Upper lobe of left lung (tissue), 6 donors: ENCODE results near the gene ELANE. TPM values are rescaled to one million over a fixed set of nuclear protein-coding genes. Genes with fewer than 3 reads are reported as not detected.
A peak's percentile ranks its signal among the peaks of the same experiment; 100 is the strongest.

Source experiments
- ATAC-seq, 2 donors: fragments of 200-7000 bp; cut with Tn5 transposase; one replicate each; pipeline ENCODE4 v1.9.1; 2022; ENCODE audit warnings: mild to moderate bottlenecking in 2 of 2, moderate library complexity in 2 of 2; ENCODE audit not compliant: low FRiP score in 2 of 2
- DNase-seq, 2 donors: peaks; one replicate each; pipeline ENCODE4 v3.0.0-alpha.2; 2019 to 2020
- H3K27ac ChIP-seq, 4 donors: fragments of 200-600 bp; sonication (generic); one replicate each; pipeline ENCODE4 v1.5.1; 2016 to 2019
- H3K27me3 ChIP-seq, 4 donors: fragments of 200-600 bp; sonication (generic); one replicate each; pipeline ENCODE4 v1.5.1; 2017 to 2019
- H3K36me3 ChIP-seq, 4 donors: fragments of 200-600 bp; sonication (generic); one replicate each; pipeline ENCODE4 v1.5.1; 2016 to 2019
- H3K4me1 ChIP-seq, 4 donors: fragments of 200-600 bp; sonication (generic); one replicate each; pipeline ENCODE4 v1.5.1; 2018 to 2019
- H3K4me3 ChIP-seq, 4 donors: fragments of 200-600 bp; sonication (generic); one replicate each; pipeline ENCODE4 v1.5.1; 2017 to 2019; ENCODE audit warnings: mild to moderate bottlenecking in 2 of 4, moderate library complexity in 1 of 4
- H3K9me3 ChIP-seq, 4 donors: fragments of 200-600 bp; sonication (generic); one replicate each; pipeline ENCODE4 v1.5.1; 2018 to 2019
- CTCF ChIP-seq, 6 experiments: fragments of 450-650 bp in 4 of 6; fragments of 200-600 bp in 2 of 6; sonication (generic) in 2 of 6; IDR thresholded peaks; one replicate each; pipeline ENCODE4 v1.5.1; 2016 to 2019; ENCODE audit warnings: antibody characterized with exemption in 6 of 6
- EP300 ChIP-seq, 4 donors: sonication (generic); formaldehyde crosslinking; IDR thresholded peaks; one replicate each; pipeline ENCODE4 v1.5.1; 2017; ENCODE audit warnings: antibody characterized with exemption in 4 of 4, control low read depth in 2 of 4
- POLR2A ChIP-seq, 4 donors: fragments of 450-650 bp; IDR thresholded peaks; one replicate each; pipeline ENCODE4 v1.5.1; 2016 to 2017; ENCODE audit warnings: antibody characterized with exemption in 4 of 4, mild to moderate bottlenecking in 2 of 4
- POLR2AphosphoS5 ChIP-seq, 2 donors: sonication (generic); formaldehyde crosslinking; IDR thresholded peaks; one replicate each; pipeline ENCODE4 v1.5.1; 2017; ENCODE audit warnings: antibody characterized with exemption in 2 of 2
- WGBS, 2 donors: methylation state at CpG; one replicate each; pipeline ENCODE4 v1.1.5; 2017 to 2018; 5-methylcytosine and 5-hydroxymethylcytosine counted together
- total RNA-seq, 6 donors: library from RNA; depleted of rRNA in 4 of 6; stranded (reverse); fragments of >200 nt in 4 of 6; gene quantifications; one replicate each; pipeline versions ENCODE4 v1.1.0 to v1.2.1, GENCODE V29; 2016 to 2021
- donor health status: DM: no; HTN: no; CAD: no; lungs with moderate emphysema.
- donor health status: DM: no; HTN: yes; CAD: no; lungs with severe emphysema.

Gene ELANE
- 10 to 100 TPM in 1 of 6 donors, 1 to 10 TPM in 2, under 1 TPM in 2, not detected in 1; 0.69 to 11.9 (median 1.3) TPM for total RNA-seq

GRCh38 chr19:852136-853013, at the start of gene ELANE:
Gene ELANE, plus strand, starts transcription at chr19:852303. Its CDS starts 26 bp downstream, at chr19:852329.
- Histone ChIP-seq H3K27me3 (peaks cover 0 to 15% (median 8%) of the 10 kb centered on the region in 4 donors), H3K9me3 (no peaks in the 10 kb centered on the region), H3K4me3 (peak within 1 kb of the TSS in 3 of 4 donors; percentile 7 to 19 (median 10)), H3K27ac (peak within 1 kb of the TSS; percentile 68 to 79 (median 76)), H3K36me3 (no peaks in the 10 kb centered on the region), H3K4me1 (peaks cover 9 to 29% (median 18%) of the 10 kb centered on the region in 4 donors)
- TF ChIP-seq EP300 (IDR thresholded peaks at IDR 0.05): no peak
- no peak for TF ChIP-seq CTCF (IDR thresholded peaks at IDR 0.05)
- no peak for TF ChIP-seq POLR2A (IDR thresholded peaks at IDR 0.05)
- TF ChIP-seq POLR2AphosphoS5 (IDR thresholded peaks at IDR 0.05): no peak
- no peak for ATAC-seq
- 56 to 62% methylated on average over 17 to 39 of the region's 55 CpGs for WGBS, 2 donors
- DNase-seq: peak in 1 of 2 donors; percentile 85

GRCh38 chr19:802498-803098, 49.5 kb upstream of the ELANE start:
- H3K36me3 ChIP-seq: peaks cover 41 to 89% (median 62%) of the 10 kb centered on the region in 4 donors
- H3K27me3 ChIP-seq: no peaks in the 10 kb centered on the region
- ATAC-seq (no peak), DNase-seq (no peak)
- H3K9me3 ChIP-seq: no peaks in the 10 kb centered on the region
- H3K4me3 ChIP-seq: peak overlapping the region in 1 of 4 donors; percentile 88
- no peak for TF ChIP-seq POLR2A (IDR thresholded peaks at IDR 0.05)
- H3K27ac ChIP-seq: peak overlapping the region; percentile 39 to 100 (median 97)
- peaks cover 47 to 68% (median 56%) of the 10 kb centered on the region in 4 donors for H3K4me1 ChIP-seq
- WGBS, 2 donors: 37 to 55% methylated on average over 25 to 28 of the region's 28 CpGs

- peaks cover 47 to 70% (median 55%) of the 10 kb centered on the region in 4 donors for H3K4me1 ChIP-seq
Observed at GRCh38 chr19:803099-803561, 49.0 kb upstream of the ELANE start.

GRCh38 chr19:803686-804418, 48.3 kb upstream of the ELANE start:
- WGBS, 2 donors: 84 to 85% methylated on average over 16 to 30 of the region's 31 CpGs
- TF ChIP-seq POLR2AphosphoS5 (IDR thresholded peaks at IDR 0.05) (no peak), CTCF (IDR thresholded peaks at IDR 0.05) (no peak), EP300 (IDR thresholded peaks at IDR 0.05) (no peak), POLR2A (IDR thresholded peaks at IDR 0.05) (no peak)
- peaks cover 53 to 96% (median 74%) of the 10 kb centered on the region in 4 donors for H3K36me3 ChIP-seq
- no peaks in the 10 kb centered on the region for H3K27me3 ChIP-seq
- no peak overlapping the region for H3K4me3 ChIP-seq
- no peaks in the 10 kb centered on the region for H3K9me3 ChIP-seq
- no peak overlapping the region for H3K27ac ChIP-seq
- H3K4me1 ChIP-seq: peaks cover 45 to 63% (median 49%) of the 10 kb centered on the region in 4 donors
- DNase-seq: no peak
- ATAC-seq: no peak

More at GRCh38 chr19:803099-803561, 49.0 kb upstream of the ELANE start:
- Histone ChIP-seq H3K9me3 (no peaks in the 10 kb centered on the region), H3K4me3 (peak overlapping the region in 1 of 4 donors; percentile 88), H3K36me3 (peaks cover 46 to 95% (median 67%) of the 10 kb centered on the region in 4 donors), H3K27ac (peak overlapping the region in 3 of 4 donors; percentile 39 to 100 (median 95)), H3K27me3 (no peaks in the 10 kb centered on the region)
- WGBS, 2 donors: 81 to 86% methylated on average over 15 of the region's 17 CpGs
- peak in 1 of 2 donors; percentile 76 for DNase-seq
- TF ChIP-seq CTCF (IDR thresholded peaks at IDR 0.05) (no peak), EP300 (IDR thresholded peaks at IDR 0.05) (no peak), POLR2AphosphoS5 (IDR thresholded peaks at IDR 0.05) (no peak), POLR2A (IDR thresholded peaks at IDR 0.05) (no peak)
- no peak for ATAC-seq
